ENCODE measurements around the gene TCP11L2.

TCP11L2 gene

DNA sequence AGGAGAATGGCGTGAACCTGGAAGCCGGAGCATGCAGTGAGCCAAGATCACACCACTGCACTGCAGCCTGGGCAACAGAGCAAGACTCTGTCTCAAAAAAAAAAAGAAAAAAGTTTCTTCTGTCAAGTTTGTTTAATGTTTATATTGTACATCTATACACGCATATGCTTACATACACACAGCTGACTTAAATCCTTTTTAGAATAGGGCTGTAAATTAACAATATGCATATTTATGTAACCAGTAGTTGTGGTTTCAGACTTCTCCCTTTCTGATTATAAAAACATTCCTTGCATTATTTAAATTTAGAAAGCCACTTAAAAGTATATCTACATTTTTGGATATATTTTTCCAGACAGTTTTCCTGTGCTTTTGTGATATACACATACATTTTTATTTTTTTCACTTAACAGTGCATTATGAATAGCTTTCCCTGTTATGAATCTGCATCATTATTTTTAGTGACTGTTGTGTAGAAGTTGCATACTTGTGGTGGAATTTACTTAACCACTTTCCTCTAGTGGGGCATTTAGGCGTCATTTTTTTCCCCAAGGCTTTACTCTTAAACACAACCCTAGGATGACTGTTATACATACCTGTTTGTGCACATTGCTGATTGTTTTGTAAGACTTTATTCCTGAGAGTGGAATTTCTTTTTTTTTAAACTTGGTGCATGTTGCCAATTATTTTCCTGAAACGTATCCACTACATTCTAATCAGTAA is 84.4 kb downstream of the TCP11L2 start:
- Histone ChIP-seq H3K27ac (replicated peaks; ENCODE audit: low read length) (no peak overlapping the region), H2BK12ac (ENCODE audit: low read length) (no peak overlapping the region)
- DNase-seq (ENCODE audit: low spot score): no peak

DNA sequence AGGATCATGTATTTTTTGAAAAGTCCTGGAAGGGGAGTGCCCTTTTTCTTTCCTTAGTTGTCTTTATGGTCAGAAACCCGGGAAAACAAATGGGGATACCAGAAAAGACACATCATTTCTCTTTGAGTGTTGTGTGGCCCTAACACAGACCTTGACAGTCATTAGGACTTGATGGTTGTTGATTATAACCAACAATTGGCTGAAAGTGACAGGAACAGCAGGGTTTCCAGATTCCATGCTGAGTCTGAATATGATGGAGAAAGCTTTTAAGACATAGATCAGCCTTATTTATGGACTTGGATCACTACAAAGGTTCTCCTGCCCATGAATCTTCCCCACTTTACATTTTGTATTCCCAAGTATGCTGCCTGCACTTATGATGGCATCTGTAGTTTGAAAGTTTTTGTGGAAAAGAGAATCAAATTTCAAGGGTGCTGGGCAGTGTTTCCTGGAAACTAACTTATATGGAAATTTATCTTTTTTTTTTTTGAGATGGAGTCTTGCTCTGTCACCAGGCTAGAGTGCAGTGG is 85.4 kb downstream of the TCP11L2 start:
- Histone ChIP-seq H4K91ac (ENCODE audit: low read depth, low read length, poor library complexity) (no peak overlapping the region), H2AFZ (ENCODE audit: low read length) (no peak overlapping the region), H3K9ac (ENCODE audit: low read depth, low read length, poor library complexity) (no peak overlapping the region), H2BK15ac (ENCODE audit: low read length) (no peak overlapping the region), H3K4me2 (ENCODE audit: insufficient read depth, low read length, poor library complexity, severe bottlenecking) (no peak overlapping the region), H3K9me3 (replicated peaks in 1 of 2; ENCODE audit: control insufficient read depth in 2 of 2, insufficient read depth in 1 of 2, low read depth in 1 of 2, low read length in 2 of 2) (peaks cover 0 to 2% of the 10 kb centered on the region in 2 donors), H3K14ac (ENCODE audit: low read length) (no peak overlapping the region), H3K18ac (ENCODE audit: low read length) (no peak overlapping the region), H3K4me3 (ENCODE audit: low read length in 2 of 2) (no peak overlapping the region), H3K27ac (replicated peaks; ENCODE audit: low read length) (no peak overlapping the region), H3K4me1 (ENCODE audit: control insufficient read depth in 2 of 2, insufficient read depth in 1 of 2, low read depth in 1 of 2, low read length in 2 of 2) (peaks cover 0 to 12% of the 10 kb centered on the region in 2 donors), H2AK5ac (ENCODE audit: low read depth, low read length) (no peak overlapping the region), H2BK120ac (ENCODE audit: low read depth, low read length) (no peak overlapping the region), H3K4ac (ENCODE audit: low read length) (no peak overlapping the region), H3K23ac (ENCODE audit: low read depth, low read length, poor library complexity) (no peak overlapping the region), H3K36me3 (replicated peaks in 1 of 2; ENCODE audit: control insufficient read depth in 2 of 2, insufficient read depth in 2 of 2, low read length in 2 of 2) (peaks cover 4 to 31% of the 10 kb centered on the region in 2 donors), H2BK12ac (ENCODE audit: low read length) (no peak overlapping the region), H2BK5ac (ENCODE audit: low read length) (no peak overlapping the region), H3K79me1 (ENCODE audit: low read depth, low read length) (no peaks in the 10 kb centered on the region), H4K8ac (ENCODE audit: low read depth, low read length) (no peak overlapping the region), H3K27me3 (ENCODE audit: control insufficient read depth in 3 of 3, insufficient read depth in 3 of 3, low read depth in 1 of 3, low read length in 3 of 3) (no peaks in the 10 kb centered on the region)
- WGBS, 2 donors (ENCODE audit: extremely low coverage in 2 of 2, insufficient read length in 2 of 2, insufficient replicate concordance in 1 of 2): no CpG with 5 or more reads among the region's 1 CpG
- DNase-seq (ENCODE audit: low spot score): no peak

More for the DNA sequence above, 84.4 kb downstream of the TCP11L2 start:
- Histone ChIP-seq H2BK5ac (ENCODE audit: low read length) (no peak overlapping the region), H3K23ac (ENCODE audit: low read depth, low read length, poor library complexity) (no peak overlapping the region), H3K4me2 (ENCODE audit: insufficient read depth, low read length, poor library complexity, severe bottlenecking) (no peak overlapping the region), H3K18ac (ENCODE audit: low read length) (no peak overlapping the region), H3K14ac (ENCODE audit: low read length) (no peak overlapping the region), H3K4me1 (ENCODE audit: control insufficient read depth in 2 of 2, insufficient read depth in 1 of 2, low read depth in 1 of 2, low read length in 2 of 2) (peaks cover 0 to 12% of the 10 kb centered on the region in 2 donors), H3K4me3 (ENCODE audit: low read length in 2 of 2) (no peak overlapping the region), H2BK120ac (ENCODE audit: low read depth, low read length) (no peak overlapping the region), H3K36me3 (replicated peaks in 1 of 2; ENCODE audit: control insufficient read depth in 2 of 2, insufficient read depth in 2 of 2, low read length in 2 of 2) (peaks cover 4 to 35% of the 10 kb centered on the region in 2 donors), H4K8ac (ENCODE audit: low read depth, low read length) (no peak overlapping the region), H3K27me3 (ENCODE audit: control insufficient read depth in 3 of 3, insufficient read depth in 3 of 3, low read depth in 1 of 3, low read length in 3 of 3) (no peaks in the 10 kb centered on the region), H2AK5ac (ENCODE audit: low read depth, low read length) (no peak overlapping the region), H3K9ac (ENCODE audit: low read depth, low read length, poor library complexity) (no peak overlapping the region), H2AFZ (ENCODE audit: low read length) (no peak overlapping the region), H3K4ac (ENCODE audit: low read length) (no peak overlapping the region), H3K79me1 (ENCODE audit: low read depth, low read length) (no peaks in the 10 kb centered on the region), H2BK15ac (ENCODE audit: low read length) (no peak overlapping the region), H4K91ac (ENCODE audit: low read depth, low read length, poor library complexity) (no peak overlapping the region), H3K9me3 (replicated peaks in 1 of 2; ENCODE audit: control insufficient read depth in 2 of 2, insufficient read depth in 1 of 2, low read depth in 1 of 2, low read length in 2 of 2) (peaks cover 0 to 11% of the 10 kb centered on the region in 2 donors)
- WGBS, 2 donors (ENCODE audit: extremely low coverage in 2 of 2, insufficient read length in 2 of 2, insufficient replicate concordance in 1 of 2): no CpG with 5 or more reads among the region's 5 CpGs

DNA sequence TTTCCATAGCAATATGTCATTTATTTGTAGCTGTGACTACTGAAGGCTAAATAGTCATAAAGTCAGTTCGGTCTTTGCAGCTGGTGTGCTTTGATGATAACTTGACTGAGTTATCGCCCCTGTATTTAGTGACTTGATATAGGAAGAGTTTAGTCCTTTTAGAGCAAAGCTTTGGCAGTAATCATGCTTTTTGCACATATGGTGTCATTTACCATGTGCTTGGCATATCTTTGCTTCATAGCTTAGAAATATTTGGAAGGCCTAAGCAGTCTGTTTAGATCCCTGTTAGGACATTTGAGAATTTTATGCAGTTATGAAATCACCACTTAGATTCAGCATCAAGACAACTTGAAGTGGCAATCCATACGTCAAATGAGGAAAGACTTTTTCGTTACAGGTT is 86.6 kb downstream of the TCP11L2 start:
- Histone ChIP-seq H2BK12ac (ENCODE audit: low read length) (no peak overlapping the region), H3K14ac (ENCODE audit: low read length) (no peak overlapping the region), H4K91ac (ENCODE audit: low read depth, low read length, poor library complexity) (no peak overlapping the region), H2AFZ (ENCODE audit: low read length) (no peak overlapping the region), H3K27ac (replicated peaks; ENCODE audit: low read length) (no peak overlapping the region), H3K79me1 (ENCODE audit: low read depth, low read length) (no peaks in the 10 kb centered on the region), H3K4ac (ENCODE audit: low read length) (no peak overlapping the region), H3K27me3 (ENCODE audit: control insufficient read depth in 3 of 3, insufficient read depth in 3 of 3, low read depth in 1 of 3, low read length in 3 of 3) (no peaks in the 10 kb centered on the region), H2BK15ac (ENCODE audit: low read length) (no peak overlapping the region), H2AK5ac (ENCODE audit: low read depth, low read length) (no peak overlapping the region), H3K23ac (ENCODE audit: low read depth, low read length, poor library complexity) (no peak overlapping the region), H3K9ac (ENCODE audit: low read depth, low read length, poor library complexity) (no peak overlapping the region), H3K4me1 (ENCODE audit: control insufficient read depth in 2 of 2, insufficient read depth in 1 of 2, low read depth in 1 of 2, low read length in 2 of 2) (peaks cover 0 to 12% of the 10 kb centered on the region in 2 donors), H3K4me2 (ENCODE audit: insufficient read depth, low read length, poor library complexity, severe bottlenecking) (no peak overlapping the region), H2BK5ac (ENCODE audit: low read length) (no peak overlapping the region), H2BK120ac (ENCODE audit: low read depth, low read length) (no peak overlapping the region), H3K18ac (ENCODE audit: low read length) (no peak overlapping the region), H3K9me3 (replicated peaks in 1 of 2; ENCODE audit: control insufficient read depth in 2 of 2, insufficient read depth in 1 of 2, low read depth in 1 of 2, low read length in 2 of 2) (no peaks in the 10 kb centered on the region), H3K36me3 (replicated peaks in 1 of 2; ENCODE audit: control insufficient read depth in 2 of 2, insufficient read depth in 2 of 2, low read length in 2 of 2) (peaks cover 4 to 38% of the 10 kb centered on the region in 2 donors), H3K4me3 (ENCODE audit: low read length in 2 of 2) (no peak overlapping the region), H4K8ac (ENCODE audit: low read depth, low read length) (no peak overlapping the region)
- DNase-seq (ENCODE audit: low spot score): no peak
- no CpG with 5 or more reads among the region's 4 CpGs for WGBS, 2 donors (ENCODE audit: extremely low coverage in 2 of 2, insufficient read length in 2 of 2, insufficient replicate concordance in 1 of 2)

DNA sequence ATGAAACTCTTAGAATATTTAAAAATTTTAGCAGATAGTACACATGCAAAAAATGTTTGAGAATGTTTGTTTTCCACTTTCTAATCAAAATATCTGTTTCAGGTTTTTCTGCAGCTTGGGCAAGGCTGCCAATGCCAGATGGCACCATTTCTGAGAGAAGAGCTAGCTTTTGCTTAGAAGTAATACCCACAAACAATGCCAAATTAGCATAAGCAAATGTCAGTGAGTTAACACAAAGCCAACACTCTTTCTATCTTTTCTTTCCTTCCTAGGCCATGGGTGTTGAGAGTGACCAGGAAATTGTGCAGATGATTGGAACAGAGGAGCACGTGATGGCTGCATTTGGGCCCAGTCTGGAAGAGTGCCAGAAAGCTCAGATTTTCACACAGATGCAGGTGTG is 90.2 kb downstream of the TCP11L2 start:
- Histone ChIP-seq H2BK5ac (ENCODE audit: low read length) (no peak overlapping the region), H4K8ac (ENCODE audit: low read depth, low read length) (no peak overlapping the region), H3K4me1 (ENCODE audit: control insufficient read depth in 2 of 2, insufficient read depth in 1 of 2, low read depth in 1 of 2, low read length in 2 of 2) (peaks cover 0 to 8% of the 10 kb centered on the region in 2 donors), H2BK120ac (ENCODE audit: low read depth, low read length) (no peak overlapping the region), H3K36me3 (replicated peaks in 1 of 2; ENCODE audit: control insufficient read depth in 2 of 2, insufficient read depth in 2 of 2, low read length in 2 of 2) (peaks cover 5 to 55% of the 10 kb centered on the region in 2 donors), H3K4me3 (ENCODE audit: low read length in 2 of 2) (no peak overlapping the region), H2BK15ac (ENCODE audit: low read length) (no peak overlapping the region), H3K23ac (ENCODE audit: low read depth, low read length, poor library complexity) (no peak overlapping the region), H4K91ac (ENCODE audit: low read depth, low read length, poor library complexity) (no peak overlapping the region), H3K18ac (ENCODE audit: low read length) (no peak overlapping the region), H3K4me2 (ENCODE audit: insufficient read depth, low read length, poor library complexity, severe bottlenecking) (no peak overlapping the region), H3K27me3 (ENCODE audit: control insufficient read depth in 3 of 3, insufficient read depth in 3 of 3, low read depth in 1 of 3, low read length in 3 of 3) (no peaks in the 10 kb centered on the region), H3K14ac (ENCODE audit: low read length) (no peak overlapping the region), H3K9me3 (replicated peaks in 1 of 2; ENCODE audit: control insufficient read depth in 2 of 2, insufficient read depth in 1 of 2, low read depth in 1 of 2, low read length in 2 of 2) (peaks cover 2 to 11% of the 10 kb centered on the region in 2 donors), H3K79me1 (ENCODE audit: low read depth, low read length) (no peaks in the 10 kb centered on the region), H2AFZ (ENCODE audit: low read length) (no peak overlapping the region), H2AK5ac (ENCODE audit: low read depth, low read length) (no peak overlapping the region), H3K4ac (ENCODE audit: low read length) (no peak overlapping the region), H3K9ac (ENCODE audit: low read depth, low read length, poor library complexity) (no peak overlapping the region), H3K27ac (replicated peaks; ENCODE audit: low read length) (no peak overlapping the region), H2BK12ac (ENCODE audit: low read length) (no peak overlapping the region)
- no peak for DNase-seq (ENCODE audit: low spot score)
- no CpG with 5 or more reads among the region's 1 CpG for WGBS, 2 donors (ENCODE audit: extremely low coverage in 2 of 2, insufficient read length in 2 of 2, insufficient replicate concordance in 1 of 2)
